Esophagus muscularis mucosa (tissue), 4 donors: ENCODE data around the gene TMEM63C. TPM values are rescaled to one million over a fixed set of nuclear protein-coding genes. Genes with fewer than 3 reads are reported as not detected.

Experiments used
- DNase-seq: peaks from one replicate; pipeline ENCODE4 v3.0.0-alpha.2; 2017; ENCODE audit errors: extremely low spot score
- H3K27ac ChIP-seq, 4 donors: fragments of 200-600 bp; sonication (generic); replicated peaks in 1 of 4; 1 replicate in 3 of 4; 2 replicates in 1 of 4; pipeline ENCODE4 v1.5.1; 2016 to 2019; ENCODE audit warnings: mild to moderate bottlenecking in 1 of 4
- H3K27me3 ChIP-seq, 4 donors: fragments of 200-600 bp; sonication (generic); one replicate each; pipeline versions ENCODE4 v1.5.1 to v1.6.0; 2016 to 2019
- H3K36me3 ChIP-seq, 4 donors: fragments of 200-600 bp; sonication (generic); one replicate each; pipeline ENCODE4 v1.5.1; 2016 to 2019
- H3K4me1 ChIP-seq, 4 donors: fragments of 200-600 bp; sonication (generic); one replicate each; pipeline ENCODE4 v1.5.1; 2016 to 2019
- H3K4me3 ChIP-seq, 4 donors: fragments of 200-600 bp; sonication (generic); 1 replicate in 2 of 4; 2 replicates in 2 of 4; pipeline ENCODE4 v1.5.1; 2016 to 2019; ENCODE audit warnings: mild to moderate bottlenecking in 4 of 4, moderate library complexity in 1 of 4
- H3K9me3 ChIP-seq, 4 donors: fragments of 200-600 bp; sonication (generic); 1 replicate in 3 of 4; 2 replicates in 1 of 4; pipeline ENCODE4 v1.5.1; 2016 to 2019
- EP300 ChIP-seq: sonication (generic); formaldehyde crosslinking; IDR thresholded peaks from one replicate; pipeline ENCODE4 v1.6.1; 2017; ENCODE audit warnings: antibody characterized with exemption
- POLR2A ChIP-seq: fragments of 450-650 bp; IDR thresholded peaks from one replicate; pipeline ENCODE4 v1.6.1; 2017; ENCODE audit warnings: antibody characterized with exemption, moderate library complexity, mild to moderate bottlenecking, low read depth
- POLR2AphosphoS5 ChIP-seq, 2 donors: sonication (generic); formaldehyde crosslinking; IDR thresholded peaks; one replicate each; pipeline ENCODE4 v1.6.1; 2017; ENCODE audit warnings: antibody characterized with exemption in 2 of 2
- WGBS: methylation state at CpG from one replicate; pipeline ENCODE4 v1.1.5; 2018; 5-methylcytosine and 5-hydroxymethylcytosine counted together
- intact Hi-C: fragments of 100-400 bp; cut with DNase I; formaldehyde crosslinking; loops from one replicate; pipeline ENCODE4 v1.15.1; 2023
- total RNA-seq, 4 donors: library from RNA; depleted of rRNA; stranded (reverse); fragments of >200 nt; gene quantifications; one replicate each; pipeline versions ENCODE4 v1.1.0 to v1.2.1, GENCODE V29; 2016
- TF ChIP-seq, protein P1 (sequence below), 3 experiments: fragments of 200-600 bp in 2 of 3; fragments of 450-650 bp in 1 of 3; sonication (generic) in 2 of 3; IDR thresholded peaks; one replicate each; pipeline ENCODE4 v1.5.1; 2017 to 2019; ENCODE audit warnings: antibody characterized with exemption in 3 of 3, mild to moderate bottlenecking in 2 of 3, moderate library complexity in 1 of 3

TMEM63C gene
- total RNA-seq, 4 donors from 2014 or later: 0.83 to 5.0 (median 1.1) TPM

DNA sequence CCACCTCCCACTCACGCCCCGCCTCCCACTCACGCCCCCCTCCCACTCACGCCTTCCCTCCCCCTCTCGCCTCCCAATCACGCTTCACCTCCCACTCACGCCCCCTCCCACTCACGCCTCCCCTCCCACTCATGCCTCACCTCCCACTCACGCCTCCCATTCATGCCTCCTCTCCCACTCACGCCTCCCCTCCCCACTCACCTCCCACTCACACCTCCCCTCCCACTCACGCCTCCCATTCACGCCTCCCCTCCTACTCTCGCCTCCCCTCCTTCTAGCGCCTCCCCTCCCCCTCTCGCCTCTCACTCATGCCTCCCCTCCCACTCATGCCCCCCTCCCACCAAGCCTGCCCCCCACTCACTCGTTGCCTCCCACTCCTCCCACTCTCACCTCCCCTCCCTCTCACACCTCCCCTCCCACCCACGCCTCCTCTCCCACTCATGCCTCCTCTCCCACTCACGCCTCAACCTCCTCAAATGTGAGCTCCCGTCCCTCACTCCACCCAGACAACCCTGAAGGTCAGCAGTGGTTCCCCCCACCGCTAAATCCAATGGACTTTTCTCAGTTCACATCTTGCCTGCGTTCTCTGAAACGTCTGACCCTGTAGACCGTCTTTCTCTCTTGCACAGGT lies 39.8 kb downstream of the TMEM63C start:
- TF ChIP-seq POLR2A (no peak), EP300 (no peak), POLR2AphosphoS5 (IDR thresholded peaks at IDR 0.05) (no peak)
- TF ChIP-seq, protein P1, sequence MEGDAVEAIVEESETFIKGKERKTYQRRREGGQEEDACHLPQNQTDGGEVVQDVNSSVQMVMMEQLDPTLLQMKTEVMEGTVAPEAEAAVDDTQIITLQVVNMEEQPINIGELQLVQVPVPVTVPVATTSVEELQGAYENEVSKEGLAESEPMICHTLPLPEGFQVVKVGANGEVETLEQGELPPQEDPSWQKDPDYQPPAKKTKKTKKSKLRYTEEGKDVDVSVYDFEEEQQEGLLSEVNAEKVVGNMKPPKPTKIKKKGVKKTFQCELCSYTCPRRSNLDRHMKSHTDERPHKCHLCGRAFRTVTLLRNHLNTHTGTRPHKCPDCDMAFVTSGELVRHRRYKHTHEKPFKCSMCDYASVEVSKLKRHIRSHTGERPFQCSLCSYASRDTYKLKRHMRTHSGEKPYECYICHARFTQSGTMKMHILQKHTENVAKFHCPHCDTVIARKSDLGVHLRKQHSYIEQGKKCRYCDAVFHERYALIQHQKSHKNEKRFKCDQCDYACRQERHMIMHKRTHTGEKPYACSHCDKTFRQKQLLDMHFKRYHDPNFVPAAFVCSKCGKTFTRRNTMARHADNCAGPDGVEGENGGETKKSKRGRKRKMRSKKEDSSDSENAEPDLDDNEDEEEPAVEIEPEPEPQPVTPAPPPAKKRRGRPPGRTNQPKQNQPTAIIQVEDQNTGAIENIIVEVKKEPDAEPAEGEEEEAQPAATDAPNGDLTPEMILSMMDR (IDR thresholded peaks at IDR 0.05): no peak
- peaks cover 0 to 63% (median 0%) of the 10 kb centered on the region in 4 donors for H3K27me3 ChIP-seq
- DNase-seq: no peak

GRCh38 chr14:77222546-77223225 lies 41.1 kb downstream of the TMEM63C start:
- no peak for TF ChIP-seq EP300
- TF ChIP-seq POLR2AphosphoS5 (IDR thresholded peaks at IDR 0.05): no peak
- TF ChIP-seq POLR2A: no peak
- TF ChIP-seq, protein P1 (IDR thresholded peaks at IDR 0.05): no peak
- Histone ChIP-seq H3K4me1 (no peaks in the 10 kb centered on the region), H3K27ac (no peak overlapping the region), H3K9me3 (no peaks in the 10 kb centered on the region), H3K36me3 (no peaks in the 10 kb centered on the region), H3K27me3 (peaks cover 0 to 50% (median 0%) of the 10 kb centered on the region in 4 donors), H3K4me3 (no peak overlapping the region)
- 55% methylated on average over 8 of the region's 10 CpGs for WGBS
- no peak for DNase-seq
- intact Hi-C loops: no loop called here

More for the DNA sequence above, 39.8 kb downstream of the TMEM63C start:
- no peak overlapping the region for H3K4me3 ChIP-seq
- no peak overlapping the region for H3K27ac ChIP-seq
- intact Hi-C loops: no loop called here
- 81% methylated on average over 18 of the region's 23 CpGs for WGBS
- no peaks in the 10 kb centered on the region for H3K9me3 ChIP-seq
- no peaks in the 10 kb centered on the region for H3K36me3 ChIP-seq
- H3K4me1 ChIP-seq: no peaks in the 10 kb centered on the region

- no peak for DNase-seq
- no peak for TF ChIP-seq POLR2A
- no peak for TF ChIP-seq EP300
- TF ChIP-seq, protein P1 (IDR thresholded peaks at IDR 0.05): no peak
- TF ChIP-seq POLR2AphosphoS5 (IDR thresholded peaks at IDR 0.05): no peak
- no peaks in the 10 kb centered on the region for H3K9me3 ChIP-seq
- WGBS: 46% methylated on average over 4 of the region's 4 CpGs
- no peak overlapping the region for H3K27ac ChIP-seq
- H3K36me3 ChIP-seq: no peaks in the 10 kb centered on the region
- intact Hi-C loops: no loop called here
- peaks cover 0 to 39% (median 0%) of the 10 kb centered on the region in 4 donors for H3K27me3 ChIP-seq
- no peak overlapping the region for H3K4me3 ChIP-seq
- no peaks in the 10 kb centered on the region for H3K4me1 ChIP-seq
Measured at GRCh38 chr14:77224212-77224611, 42.6 kb downstream of the TMEM63C start.

- Histone ChIP-seq H3K27ac (no peak overlapping the region), H3K36me3 (no peaks in the 10 kb centered on the region), H3K4me3 (no peak overlapping the region), H3K9me3 (no peaks in the 10 kb centered on the region), H3K27me3 (peaks cover 0 to 28% (median 0%) of the 10 kb centered on the region in 4 donors), H3K4me1 (no peaks in the 10 kb centered on the region)
- DNase-seq: no peak
- no peak for TF ChIP-seq POLR2AphosphoS5 (IDR thresholded peaks at IDR 0.05)
- TF ChIP-seq, protein P1 (IDR thresholded peaks at IDR 0.05): no peak
- TF ChIP-seq EP300: no peak
- TF ChIP-seq POLR2A: no peak
- 69% methylated on average over 8 of the region's 12 CpGs for whole genome bisulfite sequencing
- intact Hi-C loops: no loop called here
Measured at GRCh38 chr14:77225254-77225653, 43.7 kb downstream of the TMEM63C start.
